Measurements from ENCODE around the gene PHACTR1. TPM values are rescaled to one million over a fixed set of nuclear protein-coding genes. Genes with fewer than 3 reads are reported as not detected.

PHACTR1 gene
- total RNA-seq, 1 donor from 2014 or later, result 2.2 TPM

DNA sequence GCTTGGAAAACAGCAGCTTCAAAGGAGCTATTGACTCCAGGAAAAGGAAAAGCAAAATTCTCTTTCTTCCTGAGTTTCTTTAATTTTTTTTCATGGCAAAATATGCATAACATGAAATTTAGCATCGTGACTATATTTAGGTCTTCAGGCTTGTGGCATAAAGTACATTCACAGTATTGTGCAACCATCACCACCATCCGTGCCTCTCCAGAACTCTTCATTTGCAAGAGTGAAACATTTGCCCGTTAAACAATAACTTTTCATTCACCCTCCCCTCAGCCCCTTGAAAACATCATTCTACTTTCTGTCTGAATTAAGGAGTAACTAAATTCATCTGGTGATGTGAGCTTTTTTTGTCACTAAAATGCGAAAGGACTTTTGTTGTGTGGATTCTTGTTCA lies 251.7 kb downstream of the PHACTR1 start:
- TF ChIP-seq, protein P1, sequence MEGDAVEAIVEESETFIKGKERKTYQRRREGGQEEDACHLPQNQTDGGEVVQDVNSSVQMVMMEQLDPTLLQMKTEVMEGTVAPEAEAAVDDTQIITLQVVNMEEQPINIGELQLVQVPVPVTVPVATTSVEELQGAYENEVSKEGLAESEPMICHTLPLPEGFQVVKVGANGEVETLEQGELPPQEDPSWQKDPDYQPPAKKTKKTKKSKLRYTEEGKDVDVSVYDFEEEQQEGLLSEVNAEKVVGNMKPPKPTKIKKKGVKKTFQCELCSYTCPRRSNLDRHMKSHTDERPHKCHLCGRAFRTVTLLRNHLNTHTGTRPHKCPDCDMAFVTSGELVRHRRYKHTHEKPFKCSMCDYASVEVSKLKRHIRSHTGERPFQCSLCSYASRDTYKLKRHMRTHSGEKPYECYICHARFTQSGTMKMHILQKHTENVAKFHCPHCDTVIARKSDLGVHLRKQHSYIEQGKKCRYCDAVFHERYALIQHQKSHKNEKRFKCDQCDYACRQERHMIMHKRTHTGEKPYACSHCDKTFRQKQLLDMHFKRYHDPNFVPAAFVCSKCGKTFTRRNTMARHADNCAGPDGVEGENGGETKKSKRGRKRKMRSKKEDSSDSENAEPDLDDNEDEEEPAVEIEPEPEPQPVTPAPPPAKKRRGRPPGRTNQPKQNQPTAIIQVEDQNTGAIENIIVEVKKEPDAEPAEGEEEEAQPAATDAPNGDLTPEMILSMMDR (IDR thresholded peaks at IDR 0.05; ENCODE audit: insufficient read depth, low read length, poor library complexity, severe bottlenecking), result no peak
- H3K4me3 ChIP-seq (ENCODE audit: low read depth, low read length), result no peak overlapping the region
- no peaks in the 10 kb centered on the region for H3K27me3 ChIP-seq (ENCODE audit: control insufficient read depth, insufficient read depth, low read length)
- no peaks in the 10 kb centered on the region for H3K36me3 ChIP-seq (ENCODE audit: control insufficient read depth, insufficient read depth, low read length)
- no peak for DNase-seq (ENCODE audit: low read depth)

- no peak for DNase-seq (ENCODE audit: low read depth)
- Histone ChIP-seq H3K4me3 (ENCODE audit: low read depth, low read length) (no peak overlapping the region), H3K36me3 (ENCODE audit: control insufficient read depth, insufficient read depth, low read length) (no peaks in the 10 kb centered on the region), H3K27me3 (ENCODE audit: control insufficient read depth, insufficient read depth, low read length) (no peaks in the 10 kb centered on the region)
- TF ChIP-seq, protein P1 (IDR thresholded peaks at IDR 0.05; ENCODE audit: insufficient read depth, low read length, poor library complexity, severe bottlenecking), result no peak
Observed at GRCh38 chr6:12968839-12969558, 252.4 kb downstream of the PHACTR1 start.

- TF ChIP-seq, protein P1 (IDR thresholded peaks at IDR 0.05; ENCODE audit: insufficient read depth, low read length, poor library complexity, severe bottlenecking), result no peak
- no peaks in the 10 kb centered on the region for H3K27me3 ChIP-seq (ENCODE audit: control insufficient read depth, insufficient read depth, low read length)
- DNase-seq (ENCODE audit: low read depth), result no peak
- no peaks in the 10 kb centered on the region for H3K36me3 ChIP-seq (ENCODE audit: control insufficient read depth, insufficient read depth, low read length)
- no peak overlapping the region for H3K4me3 ChIP-seq (ENCODE audit: low read depth, low read length)
Observed at GRCh38 chr6:12969966-12970365, 253.4 kb downstream of the PHACTR1 start.

- no peak overlapping the region for H3K4me3 ChIP-seq (ENCODE audit: low read depth, low read length)
- TF ChIP-seq, protein P1 (IDR thresholded peaks at IDR 0.05; ENCODE audit: insufficient read depth, low read length, poor library complexity, severe bottlenecking), result no peak
- H3K27me3 ChIP-seq (ENCODE audit: control insufficient read depth, insufficient read depth, low read length), result no peaks in the 10 kb centered on the region
- DNase-seq (ENCODE audit: low read depth), result no peak
- H3K36me3 ChIP-seq (ENCODE audit: control insufficient read depth, insufficient read depth, low read length), result no peaks in the 10 kb centered on the region
Observed at GRCh38 chr6:12973386-12973785, 256.8 kb downstream of the PHACTR1 start.

DNA sequence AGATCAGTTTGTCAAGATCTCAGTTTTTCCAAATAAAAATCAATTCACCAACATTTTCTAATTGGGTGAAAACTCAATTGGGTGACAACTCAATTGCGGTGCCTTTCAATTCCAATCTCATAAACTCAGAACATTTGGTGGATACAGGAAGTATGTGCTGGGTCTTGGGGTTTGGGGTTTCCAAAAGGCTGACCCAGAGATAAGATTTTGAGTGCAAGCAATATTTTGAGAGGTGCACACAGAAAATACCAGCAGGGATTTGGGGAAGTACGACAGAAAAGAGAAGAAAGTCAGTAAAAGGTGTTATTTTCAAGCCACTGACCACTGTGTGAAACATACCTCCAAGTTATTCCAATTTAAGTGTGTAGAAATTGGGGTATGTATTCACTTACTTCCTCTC lies 258.0 kb downstream of the PHACTR1 start:
- DNase-seq (ENCODE audit: low read depth), result no peak
- H3K4me3 ChIP-seq (ENCODE audit: low read depth, low read length), result no peak overlapping the region
- H3K36me3 ChIP-seq (ENCODE audit: control insufficient read depth, insufficient read depth, low read length), result no peaks in the 10 kb centered on the region
- H3K27me3 ChIP-seq (ENCODE audit: control insufficient read depth, insufficient read depth, low read length), result no peaks in the 10 kb centered on the region
- TF ChIP-seq, protein P1 (IDR thresholded peaks at IDR 0.05; ENCODE audit: insufficient read depth, low read length, poor library complexity, severe bottlenecking), result no peak

- Histone ChIP-seq H3K36me3 (ENCODE audit: control insufficient read depth, insufficient read depth, low read length) (no peaks in the 10 kb centered on the region), H3K27me3 (ENCODE audit: control insufficient read depth, insufficient read depth, low read length) (no peaks in the 10 kb centered on the region), H3K4me3 (ENCODE audit: low read depth, low read length) (no peak overlapping the region)
- TF ChIP-seq, protein P1 (IDR thresholded peaks at IDR 0.05; ENCODE audit: insufficient read depth, low read length, poor library complexity, severe bottlenecking), result no peak
- no peak for DNase-seq (ENCODE audit: low read depth)
Observed at GRCh38 chr6:12976366-12976765, 259.8 kb downstream of the PHACTR1 start.
